HCT116 (cell line): ENCODE measurements around the gene IQCF6.

Experiments used
- ELF1 ChIP-seq: IDR thresholded peaks from 2 replicates; pipeline ENCODE4 v1.6.1; 2012; ENCODE audit warnings: low read depth, borderline replicate concordance
- EZH2 ChIP-seq: fragments of 200-600 bp; sonication (generic); IDR thresholded peaks from 2 replicates; pipeline ENCODE4 v1.6.1; 2017; ENCODE audit warnings: antibody characterized with exemption, mixed run types
- EZH2phosphoT487 ChIP-seq: fragments of 200-600 bp; IDR thresholded peaks from 2 replicates; pipeline ENCODE4 v1.6.1; 2018; ENCODE audit warnings: antibody characterized with exemption, borderline replicate concordance
- JUND ChIP-seq: IDR thresholded peaks from 2 replicates; pipeline ENCODE4 v1.6.1; 2012
- POLR2A ChIP-seq: IDR thresholded peaks from 2 replicates; pipeline ENCODE4 v1.7.0; 2011; ENCODE audit warnings: borderline replicate concordance; ENCODE audit not compliant: insufficient read depth, insufficient read length; ENCODE audit errors: extremely low read depth
- POLR2AphosphoS5 ChIP-seq: IDR thresholded peaks from 2 replicates; pipeline ENCODE4 v1.6.1; 2011; ENCODE audit warnings: mild to moderate bottlenecking, low read depth, low read length, moderate library complexity
- SRF ChIP-seq: IDR thresholded peaks from 2 replicates; pipeline ENCODE4 v1.6.1; 2012; ENCODE audit warnings: low read depth
- TCF7L2 ChIP-seq: IDR thresholded peaks from 2 replicates; pipeline ENCODE4 v1.7.0; 2011; ENCODE audit warnings: borderline replicate concordance, inconsistent platforms; ENCODE audit not compliant: insufficient read depth, insufficient read length; ENCODE audit errors: extremely low read depth
- ZNF274 ChIP-seq: fragments of 200-500 bp; sonication (Bioruptor generic); IDR thresholded peaks from 2 replicates; pipeline ENCODE4 v1.6.1; 2014; ENCODE audit warnings: mild to moderate bottlenecking, low read depth, low read length, inconsistent platforms
- TF ChIP-seq, protein P1 (sequence below): IDR thresholded peaks from 2 replicates; pipeline ENCODE4 v1.6.1; 2012
- TF ChIP-seq, protein P2 (sequence below), 3 experiments: fragments of 200-600 bp in 1 of 3; sonication (generic) in 1 of 3; IDR thresholded peaks in 2 of 3; conservative IDR thresholded peaks in 1 of 3; 2 replicates each; pipeline ENCODE4 v1.5.1; 2012 to 2017; ENCODE audit warnings: low read depth in 2 of 3, low read length in 2 of 3, antibody characterized with exemption in 1 of 3, borderline replicate concordance in 1 of 3, control low read depth in 1 of 3, mild to moderate bottlenecking in 1 of 3, mixed read lengths in 1 of 3, mixed run types in 1 of 3, moderate library complexity in 1 of 3; ENCODE audit not compliant: insufficient read depth in 1 of 3
- TF ChIP-seq, protein P3 (sequence below): IDR thresholded peaks from 2 replicates; pipeline ENCODE4 v1.6.1; 2012; ENCODE audit warnings: low read depth

DNA sequence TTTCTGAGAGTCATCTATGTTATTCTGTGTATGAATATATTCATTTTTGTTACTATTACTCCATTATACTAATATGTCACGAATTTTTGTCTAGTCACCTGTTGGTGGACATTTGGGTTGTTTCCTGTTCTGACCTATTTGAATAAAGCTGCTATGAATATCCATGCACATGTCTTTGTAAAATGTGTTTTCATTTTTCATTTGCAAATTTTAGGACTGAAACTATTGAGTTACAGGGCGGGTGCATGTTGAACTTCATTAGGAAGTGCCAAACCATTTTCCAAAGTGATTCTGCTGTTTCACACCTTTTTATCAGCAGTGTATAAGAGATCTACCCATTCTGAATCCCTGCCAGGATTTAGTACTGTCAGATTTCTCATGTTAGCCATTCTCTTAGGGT is 37.7 kb upstream of the IQCF6 start:
- TF ChIP-seq, protein P1, sequence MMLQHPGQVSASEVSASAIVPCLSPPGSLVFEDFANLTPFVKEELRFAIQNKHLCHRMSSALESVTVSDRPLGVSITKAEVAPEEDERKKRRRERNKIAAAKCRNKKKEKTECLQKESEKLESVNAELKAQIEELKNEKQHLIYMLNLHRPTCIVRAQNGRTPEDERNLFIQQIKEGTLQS, result no peak
- TF ChIP-seq, protein P2, sequence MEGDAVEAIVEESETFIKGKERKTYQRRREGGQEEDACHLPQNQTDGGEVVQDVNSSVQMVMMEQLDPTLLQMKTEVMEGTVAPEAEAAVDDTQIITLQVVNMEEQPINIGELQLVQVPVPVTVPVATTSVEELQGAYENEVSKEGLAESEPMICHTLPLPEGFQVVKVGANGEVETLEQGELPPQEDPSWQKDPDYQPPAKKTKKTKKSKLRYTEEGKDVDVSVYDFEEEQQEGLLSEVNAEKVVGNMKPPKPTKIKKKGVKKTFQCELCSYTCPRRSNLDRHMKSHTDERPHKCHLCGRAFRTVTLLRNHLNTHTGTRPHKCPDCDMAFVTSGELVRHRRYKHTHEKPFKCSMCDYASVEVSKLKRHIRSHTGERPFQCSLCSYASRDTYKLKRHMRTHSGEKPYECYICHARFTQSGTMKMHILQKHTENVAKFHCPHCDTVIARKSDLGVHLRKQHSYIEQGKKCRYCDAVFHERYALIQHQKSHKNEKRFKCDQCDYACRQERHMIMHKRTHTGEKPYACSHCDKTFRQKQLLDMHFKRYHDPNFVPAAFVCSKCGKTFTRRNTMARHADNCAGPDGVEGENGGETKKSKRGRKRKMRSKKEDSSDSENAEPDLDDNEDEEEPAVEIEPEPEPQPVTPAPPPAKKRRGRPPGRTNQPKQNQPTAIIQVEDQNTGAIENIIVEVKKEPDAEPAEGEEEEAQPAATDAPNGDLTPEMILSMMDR (IDR thresholded peaks at IDR 0.05 in 2 of 3, conservative IDR thresholded peaks at IDR 0.05 in 1 of 3; ENCODE audit: borderline replicate concordance in 1 of 3, insufficient read depth in 1 of 3, low read depth in 2 of 3, low read length in 2 of 3), result no peak
- TF ChIP-seq EZH2 (no peak), EZH2phosphoT487 (no peak), ELF1 (no peak), POLR2A (no peak), SRF (no peak), ZNF274 (no peak), JUND (no peak), POLR2AphosphoS5 (no peak), TCF7L2 (no peak)
- TF ChIP-seq, protein P3, sequence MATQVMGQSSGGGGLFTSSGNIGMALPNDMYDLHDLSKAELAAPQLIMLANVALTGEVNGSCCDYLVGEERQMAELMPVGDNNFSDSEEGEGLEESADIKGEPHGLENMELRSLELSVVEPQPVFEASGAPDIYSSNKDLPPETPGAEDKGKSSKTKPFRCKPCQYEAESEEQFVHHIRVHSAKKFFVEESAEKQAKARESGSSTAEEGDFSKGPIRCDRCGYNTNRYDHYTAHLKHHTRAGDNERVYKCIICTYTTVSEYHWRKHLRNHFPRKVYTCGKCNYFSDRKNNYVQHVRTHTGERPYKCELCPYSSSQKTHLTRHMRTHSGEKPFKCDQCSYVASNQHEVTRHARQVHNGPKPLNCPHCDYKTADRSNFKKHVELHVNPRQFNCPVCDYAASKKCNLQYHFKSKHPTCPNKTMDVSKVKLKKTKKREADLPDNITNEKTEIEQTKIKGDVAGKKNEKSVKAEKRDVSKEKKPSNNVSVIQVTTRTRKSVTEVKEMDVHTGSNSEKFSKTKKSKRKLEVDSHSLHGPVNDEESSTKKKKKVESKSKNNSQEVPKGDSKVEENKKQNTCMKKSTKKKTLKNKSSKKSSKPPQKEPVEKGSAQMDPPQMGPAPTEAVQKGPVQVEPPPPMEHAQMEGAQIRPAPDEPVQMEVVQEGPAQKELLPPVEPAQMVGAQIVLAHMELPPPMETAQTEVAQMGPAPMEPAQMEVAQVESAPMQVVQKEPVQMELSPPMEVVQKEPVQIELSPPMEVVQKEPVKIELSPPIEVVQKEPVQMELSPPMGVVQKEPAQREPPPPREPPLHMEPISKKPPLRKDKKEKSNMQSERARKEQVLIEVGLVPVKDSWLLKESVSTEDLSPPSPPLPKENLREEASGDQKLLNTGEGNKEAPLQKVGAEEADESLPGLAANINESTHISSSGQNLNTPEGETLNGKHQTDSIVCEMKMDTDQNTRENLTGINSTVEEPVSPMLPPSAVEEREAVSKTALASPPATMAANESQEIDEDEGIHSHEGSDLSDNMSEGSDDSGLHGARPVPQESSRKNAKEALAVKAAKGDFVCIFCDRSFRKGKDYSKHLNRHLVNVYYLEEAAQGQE, result no peak
